HG03196 (cell line): ENCODE results near the gene TMEM243.
"Not testable (repeated sequence)": the region's sequence is repeated elsewhere in the genome, so short reads cannot be mapped to it uniquely, and the experiment has no call there.

ENCODE experiments used
- ATAC-seq: cut with Tn5 transposase; IDR thresholded peaks from one replicate; pipeline ENCODE4 v1.9.1; 2021; ENCODE audit not compliant: unreplicated experiment

The TMEM243 gene

GRCh38 chr7:87212498-87212897 is 7.0 kb downstream of the TMEM243 start:
- no peak for ATAC-seq

- ATAC-seq = no peak
Measured at GRCh38 chr7:87210506-87210905, 9.0 kb downstream of the TMEM243 start.

- ATAC-seq = no peak
Measured at GRCh38 chr7:87209295-87209924, 10.1 kb downstream of the TMEM243 start.

GRCh38 chr7:87206361-87206760 is 13.2 kb downstream of the TMEM243 start:
- ATAC-seq = no peak

GRCh38 chr7:87205701-87206100 is 13.8 kb downstream of the TMEM243 start:
- ATAC-seq = not testable (repeated sequence)

GRCh38 chr7:87204933-87205332 is 14.6 kb downstream of the TMEM243 start:
- ATAC-seq = no peak

GRCh38 chr7:87203929-87204328 is 15.6 kb downstream of the TMEM243 start:
- not testable (repeated sequence) for ATAC-seq

- no peak for ATAC-seq
Measured at GRCh38 chr7:87202705-87203104, 16.8 kb downstream of the TMEM243 start.

GRCh38 chr7:87202208-87202607 is 17.3 kb downstream of the TMEM243 start:
- no peak for ATAC-seq

- ATAC-seq = no peak
Measured at GRCh38 chr7:87199700-87200450, 19.7 kb downstream of the TMEM243 start.

GRCh38 chr7:87199241-87199640 is 20.3 kb downstream of the TMEM243 start:
- no peak for ATAC-seq

GRCh38 chr7:87193912-87194311 is 25.6 kb downstream of the TMEM243 start:
- ATAC-seq = no peak

- no peak for ATAC-seq
Measured at GRCh38 chr7:87192784-87193487, 26.6 kb downstream of the TMEM243 start.

GRCh38 chr7:87190783-87191182 is 28.7 kb downstream of the TMEM243 start:
- no peak for ATAC-seq

- no peak for ATAC-seq
Measured at GRCh38 chr7:87188930-87189329, 30.6 kb downstream of the TMEM243 start.

- no peak for ATAC-seq
Measured at GRCh38 chr7:87187120-87187519, 32.4 kb downstream of the TMEM243 start.

GRCh38 chr7:87179180-87179579 is 40.4 kb downstream of the TMEM243 start:
- no peak for ATAC-seq

GRCh38 chr7:87178320-87178719 is 41.2 kb downstream of the TMEM243 start:
- ATAC-seq = no peak

- no peak for ATAC-seq
Measured at GRCh38 chr7:87173471-87173870, 46.1 kb downstream of the TMEM243 start.

- no peak for ATAC-seq
Measured at GRCh38 chr7:87171282-87171934, 48.1 kb downstream of the TMEM243 start.

GRCh38 chr7:87170828-87171227 is 48.7 kb downstream of the TMEM243 start:
- ATAC-seq = no peak
